Heart left ventricle (tissue), 16 donors: ENCODE data around the gene DPP3. TPM values are rescaled to one million over a fixed set of nuclear protein-coding genes. Genes with fewer than 3 reads are reported as not detected.
A peak's percentile ranks its signal among the peaks of the same experiment; 100 is the strongest.
"Not testable (repeated sequence)": the region's sequence is repeated elsewhere in the genome, so short reads cannot be mapped to it uniquely, and the experiment has no call there.

Experiments used
- ATAC-seq, 4 donors: fragments of 200-7000 bp; cut with Tn5 transposase; one replicate each; pipeline ENCODE4 v1.9.1; 2020 to 2022; ENCODE audit warnings: moderate library complexity in 4 of 4, mild to moderate bottlenecking in 3 of 4, moderate number of reproducible peaks in 1 of 4
- DNase-seq, 5 donors: peaks; one replicate each; pipeline ENCODE4 v3.0.0-alpha.2; 2020
- H3K27ac ChIP-seq, 12 donors: fragments of 200-600 bp; sonication (generic) in 4 of 12; one replicate each; pipeline versions ENCODE4 v1.5.0 to v1.8.0; 2016 to 2022; ENCODE audit warnings: mild to moderate bottlenecking in 2 of 12
- H3K27me3 ChIP-seq, 9 donors: fragments of 200-600 bp; sonication (generic) in 2 of 9; one replicate each; pipeline versions ENCODE4 v1.5.1 to v1.8.0; 2016 to 2022; ENCODE audit warnings: mild to moderate bottlenecking in 3 of 9
- H3K36me3 ChIP-seq, 9 donors: fragments of 200-600 bp; sonication (generic) in 2 of 9; one replicate each; pipeline versions ENCODE4 v1.5.0 to v1.8.0; 2018 to 2022; ENCODE audit warnings: mild to moderate bottlenecking in 2 of 9
- H3K4me1 ChIP-seq, 12 donors: fragments of 200-600 bp; sonication (generic) in 4 of 12; one replicate each; pipeline versions ENCODE4 v1.5.0 to v1.8.0; 2016 to 2022; ENCODE audit warnings: mild to moderate bottlenecking in 3 of 12
- H3K4me3 ChIP-seq, 12 donors: fragments of 200-600 bp; sonication (generic) in 4 of 12; one replicate each; pipeline versions ENCODE4 v1.5.0 to v1.8.0; 2017 to 2022; ENCODE audit warnings: mild to moderate bottlenecking in 9 of 12, moderate library complexity in 4 of 12
- H3K9me3 ChIP-seq, 12 donors: fragments of 200-600 bp; sonication (generic) in 4 of 12; one replicate each; pipeline versions ENCODE4 v1.5.0 to v1.8.0; 2016 to 2022; ENCODE audit warnings: mild to moderate bottlenecking in 1 of 12
- CTCF ChIP-seq, 12 donors: fragments of 200-600 bp; sonication (generic) in 4 of 12; IDR thresholded peaks; one replicate each; pipeline versions ENCODE4 v1.5.0 to v1.8.0; 2018 to 2022; ENCODE audit warnings: antibody characterized with exemption in 12 of 12, mild to moderate bottlenecking in 5 of 12
- POLR2A ChIP-seq, 2 donors: fragments of 450-650 bp; IDR thresholded peaks; one replicate each; pipeline ENCODE4 v1.6.1; 2017; ENCODE audit warnings: antibody characterized with exemption in 2 of 2, mild to moderate bottlenecking in 2 of 2, moderate library complexity in 2 of 2
- WGBS, 4 donors: extraction: QIAGEN DNeasy Blood & Tissue Kit in 2 of 4; methylation state at CpG; one replicate each; pipeline versions ENCODE4 v1.1.5 to v1.1.7; 2013 to 2018; 5-methylcytosine and 5-hydroxymethylcytosine counted together
- intact Hi-C, 10 donors: fragments of 100-400 bp; cut with DNase I; formaldehyde crosslinking; loops; one replicate each; pipeline versions ENCODE4 v1.11.1 to v1.14.2; 2022
- polyA plus RNA-seq, 2 donors: library from polyadenylated mRNA; stranded (reverse); fragments of 200-250 nt; gene quantifications; one replicate each; pipeline ENCODE4 v1.2.3, GENCODE V29; 2013
- total RNA-seq, 9 donors: library from RNA; depleted of rRNA in 2 of 9; stranded (reverse); fragments of >200 nt in 2 of 9; fragmentation: NEBNext Ultra II Directional in 3 of 9; extraction: Animal tissue kit (Norgen Biotek cat#: 25700) in 3 of 9; gene quantifications; one replicate each; pipeline versions ENCODE4 v1.1.0 to v1.2.4, GENCODE V29; 2016 to 2023
- donor health status: ischemic (EF 13 %, LVEDD 7.1; RV severe dilation, severe dysfunction).
- donor health status: healthy with polysubstance abuse.
- donor health status: DM: no; HTN: yes; CAD: no.
- donor health status: DM: no; HTN: no; CAD: no.
- donor health status: ischemic (EF 25% LVEDD 6.9; RV normal size, moderate dysfunction).
- donor health status: ischemic (EF 25% LVEDD 5.7; RV mildly dilated, moderate dysfunction).
- donor health status: healthy.
- donor health status: DM: yes; HTN: yes; CAD: no.
- donor health status: ischemic (EF 35%, LVEDD 5.7; RV mildly dilated, moderate dysfunction).
- donor health status: nonischemic (EF 11% LVEDD 7.7; RV severe dilation, severe dysfunction).
- donor health status: DM: yes; HTN: yes; CAD: no.
- donor health status: PGD.
- donor health status: ischemic (EF 29% LVEDD 5.4; RV normal size, mild dysfunction).
- donor health status: nonischemic (EF 23%, LVEDD 6.1; RV moderate dilation, normal function).

DPP3 gene
- total and polyA plus RNA-seq, 11 donors = 6.2 to 43.1 (median 14.9) TPM

- Histone ChIP-seq H3K27me3 (no peaks in the 10 kb centered on the region), H3K9me3 (peaks cover 0 to 6% (median under 1%) of the 10 kb centered on the region in 12 donors), H3K27ac (peak overlapping the region in 10 of 12 donors; percentile 82 to 93 (median 90)), H3K36me3 (peaks cover 0 to 37% (median 31%) of the 10 kb centered on the region in 9 donors), H3K4me3 (peak overlapping the region; percentile 63 to 98 (median 83)), H3K4me1 (peaks cover 0 to 11% (median 8%) of the 10 kb centered on the region in 12 donors)
- intact Hi-C loops = loop anchor here in 3 of 10 donors (2.0 to 5.0 kb wide), 3 partner anchors 29 to 46 kb away; partner anchors contain the start of gene PELI3 (in 1 of the 3)
- TF ChIP-seq POLR2A (IDR thresholded peaks at IDR 0.05) (no peak), CTCF (IDR thresholded peaks at IDR 0.05) (no peak)
- DNase-seq (no peak), ATAC-seq (no peak)
- 5 to 10% (median 8%) methylated on average over 12 of the region's 12 CpGs for WGBS, 4 donors
These were observed 42.2 kb upstream of the DPP3 start for GRCh38 chr11:66437979-66438503.

DNA sequence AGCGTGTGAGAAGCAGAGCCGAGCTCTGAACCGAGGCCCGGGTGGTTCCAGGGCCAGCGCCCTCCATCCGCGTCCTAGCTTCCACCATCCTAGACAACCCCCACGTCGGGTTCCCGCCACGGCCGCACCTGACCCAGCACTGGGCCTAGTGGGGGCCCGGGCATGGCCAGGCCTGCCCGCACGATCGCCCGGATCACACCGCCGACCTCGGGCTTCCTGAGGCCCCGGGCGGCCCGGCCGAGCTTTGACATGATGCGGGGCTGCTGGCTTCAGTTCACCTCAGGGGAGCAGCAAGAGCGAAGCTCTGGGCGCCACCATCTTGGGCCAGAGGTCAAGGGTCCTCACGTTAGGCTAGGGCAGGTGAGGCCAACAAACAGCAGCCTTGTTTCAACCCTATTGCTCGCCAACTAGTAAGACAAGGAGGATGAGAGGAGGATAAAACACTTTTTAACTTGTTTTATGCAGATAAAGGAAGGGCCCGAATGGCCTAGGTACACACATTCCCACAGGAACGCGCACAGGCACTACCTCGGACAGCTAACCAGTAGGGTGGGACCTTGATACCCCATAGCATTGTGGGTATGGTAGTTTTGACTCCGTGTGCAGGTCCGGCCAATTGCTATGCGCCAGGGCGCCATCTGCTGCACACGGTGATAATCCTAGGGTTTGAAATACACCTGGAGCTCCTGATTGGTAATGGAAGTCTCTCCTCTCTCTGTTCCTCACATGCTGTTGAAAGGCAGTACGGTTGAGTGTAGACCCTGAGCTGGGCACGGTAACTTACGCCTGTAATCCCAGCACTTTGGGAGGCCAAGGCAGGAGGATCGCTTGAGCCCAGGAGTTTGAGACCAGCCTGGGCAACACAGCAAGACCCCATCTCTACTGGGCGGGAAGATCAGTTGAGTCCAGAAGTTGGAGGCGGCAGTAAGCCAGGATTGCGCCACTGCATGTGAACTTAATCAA is 41.4 kb upstream of the DPP3 start, which contains the start of gene MRPL11:
Gene MRPL11 (minus strand): TSS at position 345 of the 963 bp plus-strand sequence. CDS start 94 bp downstream, at position 251.
- TF ChIP-seq CTCF (IDR thresholded peaks at IDR 0.05) (peak; percentile 31 to 88 (median 68)), POLR2A (IDR thresholded peaks at IDR 0.05) (peak in 1 of 2 donors; percentile 14)
- Histone ChIP-seq H3K27ac (peak within 1 kb of the TSS; percentile 82 to 95 (median 90)), H3K27me3 (no peaks in the 10 kb centered on the region), H3K9me3 (peaks cover 0 to 13% (median 7%) of the 10 kb centered on the region in 12 donors), H3K4me1 (peaks cover 0 to 11% (median 8%) of the 10 kb centered on the region in 12 donors), H3K36me3 (peaks cover 0 to 30% (median 26%) of the 10 kb centered on the region in 9 donors), H3K4me3 (peak within 1 kb of the TSS; percentile 63 to 98 (median 83))
- DNase-seq (peak; percentile 86 to 93 (median 89)), ATAC-seq (peak; percentile 99 to 100 (median 100))
- intact Hi-C loops = loop anchor here in 3 of 10 donors (2.0 to 5.0 kb wide), 3 partner anchors 28 to 46 kb away; partner anchors contain the start of gene PELI3 (in 1 of the 3)
- 8 to 13% (median 8%) methylated on average over 27 to 45 of the region's 45 CpGs for WGBS, 4 donors

DNA sequence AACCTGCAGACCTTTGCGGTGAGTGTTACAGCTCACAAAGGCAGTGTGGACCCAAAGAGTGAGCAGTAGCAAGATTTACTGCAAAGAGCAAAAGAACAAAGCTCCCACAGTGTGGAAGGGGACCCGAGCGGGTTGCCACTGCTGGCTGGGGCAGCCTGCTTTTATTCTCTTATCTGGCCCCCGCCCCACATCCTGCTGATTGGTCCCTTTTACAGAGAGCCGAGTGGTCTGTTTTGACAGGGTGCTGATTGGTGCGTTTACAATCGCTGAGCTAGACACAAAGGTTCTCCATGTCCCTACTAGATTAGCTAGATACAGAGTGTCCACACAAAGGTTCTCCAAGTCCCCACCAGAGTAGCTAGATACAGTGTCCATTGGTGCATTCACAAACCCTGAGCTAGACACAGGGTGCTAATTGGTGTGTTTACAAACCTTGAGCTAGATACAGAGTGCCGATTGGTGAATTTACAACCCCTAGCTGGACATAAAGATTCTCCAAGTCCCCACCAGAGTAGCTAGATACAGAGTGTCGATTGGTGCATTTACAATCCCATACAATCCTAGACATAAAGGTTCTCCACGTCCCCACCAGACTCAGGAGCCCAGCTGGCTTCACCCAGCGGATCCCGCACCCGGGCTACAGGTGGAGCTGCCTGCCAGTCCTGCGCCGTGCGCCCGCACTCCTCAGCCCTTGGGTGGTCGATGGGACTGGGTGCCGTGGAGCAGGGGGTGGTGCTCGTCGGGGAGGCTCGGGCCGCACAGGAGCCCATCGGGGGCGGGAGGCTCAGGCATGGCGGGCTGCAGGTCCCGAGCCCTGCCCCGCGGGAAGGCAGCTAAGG is 39.9 kb upstream of the DPP3 start:
- DNase-seq, ATAC-seq, H3K27me3 ChIP-seq, H3K27ac ChIP-seq, H3K4me3 ChIP-seq, intact Hi-C loops: not testable (repeated sequence)
- Histone ChIP-seq H3K36me3 (peaks cover 0 to 20% (median 17%) of the 10 kb centered on the region in 9 donors), H3K9me3 (peaks cover 0 to 16% (median 7%) of the 10 kb centered on the region in 12 donors), H3K4me1 (peaks cover 0 to 16% (median 8%) of the 10 kb centered on the region in 12 donors)
- 85 to 90% (median 89%) methylated on average over 27 to 29 of the region's 29 CpGs for WGBS, 4 donors

DNA sequence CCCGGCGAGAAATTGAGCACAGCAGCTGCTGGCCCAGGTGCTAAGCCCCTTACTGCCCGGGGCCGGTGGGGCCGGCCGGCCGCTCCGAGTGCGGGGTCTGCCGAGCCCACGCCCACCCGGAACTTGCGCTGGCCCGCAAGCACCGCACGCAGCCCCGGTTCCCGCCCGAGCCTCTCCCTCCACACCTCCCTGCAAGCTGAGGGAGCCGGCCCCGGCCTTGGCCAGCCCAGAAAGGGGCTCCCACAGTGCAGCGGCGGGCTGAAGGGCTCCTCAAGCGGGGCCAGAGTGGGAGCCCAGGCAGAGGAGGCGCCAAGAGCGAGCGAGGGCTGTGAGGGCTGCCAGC is 39.3 kb upstream of the DPP3 start:
- DNase-seq, H3K27ac ChIP-seq, H3K27me3 ChIP-seq, intact Hi-C loops, H3K4me3 ChIP-seq, ATAC-seq: not testable (repeated sequence)
- Histone ChIP-seq H3K36me3 (peaks cover 0 to 14% (median 11%) of the 10 kb centered on the region in 9 donors), H3K9me3 (peaks cover 0 to 16% (median 7%) of the 10 kb centered on the region in 12 donors), H3K4me1 (peaks cover 0 to 16% (median 8%) of the 10 kb centered on the region in 12 donors)
- WGBS, 4 donors = 80 to 92% (median 90%) methylated on average over 7 to 27 of the region's 27 CpGs
